Immature natural killer cell (primary cell): ENCODE measurements around the gene FRMD4A. TPM values are rescaled to one million over a fixed set of nuclear protein-coding genes. Genes with fewer than 3 reads are reported as not detected.

Source experiments
- DNase-seq, 3 donors: peaks; one replicate each; pipeline ENCODE4 v3.0.0; 2022; ENCODE audit warnings: mixed read lengths in 1 of 3
- H3K27ac Mint-ChIP-seq, 6 donors: one replicate each; pipeline ENCODE4 v1.8.0; 2020; ENCODE audit warnings: mixed read lengths in 6 of 6, mild to moderate bottlenecking in 5 of 6, inconsistent platforms in 4 of 6, moderate library complexity in 3 of 6
- H3K27me3 Mint-ChIP-seq, 3 donors: one replicate each; pipeline ENCODE4 v1.8.0; 2020 to 2021; ENCODE audit warnings: low read depth in 3 of 3, mild to moderate bottlenecking in 3 of 3, mixed read lengths in 3 of 3, moderate library complexity in 3 of 3, inconsistent platforms in 1 of 3
- H3K36me3 Mint-ChIP-seq, 3 donors: one replicate each; pipeline ENCODE4 v1.8.0; 2020; ENCODE audit warnings: mixed read lengths in 3 of 3, inconsistent platforms in 2 of 3, mild to moderate bottlenecking in 2 of 3
- H3K4me1 Mint-ChIP-seq, 2 donors: one replicate each; pipeline ENCODE4 v1.8.0; 2020; ENCODE audit warnings: inconsistent platforms in 2 of 2, mild to moderate bottlenecking in 2 of 2, mixed read lengths in 2 of 2, moderate library complexity in 1 of 2
- H3K4me3 Mint-ChIP-seq, 5 donors: one replicate each; pipeline ENCODE4 v1.8.0; 2020; ENCODE audit warnings: mild to moderate bottlenecking in 5 of 5, mixed read lengths in 5 of 5, inconsistent platforms in 3 of 5, moderate library complexity in 3 of 5
- H3K9me3 Mint-ChIP-seq, 6 donors: one replicate each; pipeline ENCODE4 v1.8.0; 2020; ENCODE audit warnings: mild to moderate bottlenecking in 6 of 6, mixed read lengths in 6 of 6, inconsistent platforms in 4 of 6, moderate library complexity in 3 of 6
- polyA plus RNA-seq, 3 donors: library from polyadenylated mRNA; unstranded; fragments of 300-500 nt; fragmentation: Illumina TruSeq; gene quantifications; one replicate each; pipeline ENCODE4 v1.2.3, GENCODE V29; 2021

Gene FRMD4A
- polyA plus RNA-seq, 3 donors from 2014 or later = 0.48 TPM; not detected in 2

DNA sequence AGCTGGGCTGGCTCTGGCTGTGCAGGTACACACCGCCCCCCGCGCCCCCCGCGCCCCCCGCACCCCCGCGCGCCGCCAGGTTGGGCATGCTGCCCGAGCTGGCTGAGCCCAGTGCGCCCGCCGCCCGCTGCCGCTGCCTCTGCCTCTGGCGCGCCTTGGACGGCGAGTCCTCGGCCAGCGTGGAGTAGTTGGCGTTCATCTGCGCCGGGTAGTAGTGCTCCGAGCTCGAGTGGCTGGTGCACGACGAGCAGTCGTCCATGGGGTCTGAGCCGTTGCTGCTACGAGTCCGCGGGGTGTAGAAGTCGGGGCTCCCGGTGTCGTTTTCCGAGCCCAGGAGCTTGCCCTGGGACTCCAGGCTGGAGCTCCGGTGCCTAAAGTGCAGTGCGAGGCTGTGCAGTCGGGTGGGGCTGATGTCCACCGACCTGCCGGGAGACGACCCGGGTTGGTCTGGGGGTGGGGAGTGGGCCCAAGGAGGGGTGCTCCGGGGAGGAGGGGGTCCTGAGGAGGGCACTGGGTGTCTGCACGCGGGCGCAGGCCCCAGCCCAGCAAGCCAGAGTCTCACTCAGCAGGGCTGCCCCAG is 673.5 kb downstream of the FRMD4A start:
- Mint-ChIP-seq H3K27ac (no peak overlapping the region), H3K4me1 (peaks cover 22 to 26% of the 10 kb centered on the region in 2 donors), H3K4me3 (no peak overlapping the region), H3K27me3 (peaks cover 3 to 9% (median 5%) of the 10 kb centered on the region in 3 donors), H3K9me3 (no peaks in the 10 kb centered on the region), H3K36me3 (peaks cover 0 to 6% (median 0%) of the 10 kb centered on the region in 3 donors)
- no peak for DNase-seq

DNA sequence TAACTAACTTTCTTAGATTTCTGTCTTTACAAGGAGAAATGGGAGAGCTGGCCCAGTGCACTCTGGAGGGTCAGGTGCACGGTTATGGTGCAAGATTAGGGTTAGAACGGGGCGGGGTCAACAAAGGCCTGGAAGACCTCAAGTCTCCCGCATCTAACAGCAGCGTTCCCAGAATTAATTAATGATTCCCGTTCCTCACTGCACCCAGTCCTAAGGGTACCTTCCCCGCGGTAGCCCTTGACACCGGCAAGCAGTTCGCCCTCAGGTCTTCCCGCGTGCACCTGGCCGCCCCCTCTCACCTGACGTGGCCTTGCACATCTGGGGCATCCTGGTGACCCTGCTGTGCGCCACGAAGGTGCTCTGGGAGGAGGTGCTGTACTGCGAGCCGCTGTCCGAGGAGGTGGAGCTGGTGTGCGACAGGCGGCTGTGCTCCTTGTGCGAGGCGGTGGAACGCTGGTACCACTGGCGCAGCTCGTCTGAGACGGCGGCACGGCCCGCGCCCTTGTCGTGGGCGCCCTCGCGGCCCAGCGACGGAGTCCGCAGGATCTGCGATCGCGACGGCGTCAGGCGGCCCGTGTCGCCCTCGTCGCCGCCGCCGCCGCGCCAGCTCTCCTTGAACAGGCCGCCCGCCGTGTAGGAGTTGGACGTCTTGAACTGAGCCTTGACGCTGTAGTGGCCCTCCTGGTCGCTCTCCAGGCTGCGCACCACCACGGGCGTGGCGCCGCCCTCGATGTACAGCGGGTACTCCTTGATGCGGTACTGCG is 674.2 kb downstream of the FRMD4A start:
- DNase-seq = no peak
- H3K4me3 Mint-ChIP-seq = no peak overlapping the region
- peaks cover 0 to 4% (median 3%) of the 10 kb centered on the region in 3 donors for H3K36me3 Mint-ChIP-seq
- H3K9me3 Mint-ChIP-seq = no peaks in the 10 kb centered on the region
- H3K27ac Mint-ChIP-seq = no peak overlapping the region
- H3K27me3 Mint-ChIP-seq = peaks cover 3 to 8% (median 5%) of the 10 kb centered on the region in 3 donors
- H3K4me1 Mint-ChIP-seq = peaks cover 22 to 26% of the 10 kb centered on the region in 2 donors

DNA sequence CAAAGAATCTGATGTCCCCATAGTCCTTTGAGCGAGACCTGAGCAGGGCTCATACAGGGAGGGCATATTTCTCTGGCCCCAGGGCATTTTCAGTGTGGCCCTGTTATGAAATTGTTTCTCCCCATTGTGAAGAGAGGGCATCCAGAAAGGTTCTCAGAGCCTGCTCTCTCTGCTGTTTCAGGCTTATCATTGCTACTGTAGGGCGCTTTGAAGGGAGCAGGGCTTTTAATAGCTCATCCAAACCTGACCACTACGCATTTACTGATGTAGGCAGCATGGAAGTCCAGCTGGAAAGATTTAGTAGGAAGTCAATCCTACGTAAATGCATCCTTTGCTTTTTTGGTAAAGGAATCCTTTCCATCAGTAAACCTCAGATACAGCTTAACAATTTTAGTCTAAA is 675.9 kb downstream of the FRMD4A start:
- Mint-ChIP-seq H3K27ac (no peak overlapping the region), H3K36me3 (peaks cover 0 to 6% (median 3%) of the 10 kb centered on the region in 3 donors)

GRCh38 chr10:13654118-13654830 is 676.5 kb downstream of the FRMD4A start:
- Mint-ChIP-seq H3K36me3 (peaks cover under 1 to 6% (median 3%) of the 10 kb centered on the region in 3 donors), H3K27me3 (no peaks in the 10 kb centered on the region), H3K4me3 (no peak overlapping the region), H3K27ac (peak overlapping the region in 2 of 6 donors; percentile 7 to 53), H3K4me1 (peaks cover 12 to 14% of the 10 kb centered on the region in 2 donors), H3K9me3 (no peaks in the 10 kb centered on the region)
- no peak for DNase-seq

More for the DNA sequence above, 675.9 kb downstream of the FRMD4A start:
- no peak for DNase-seq
- H3K9me3 Mint-ChIP-seq = no peaks in the 10 kb centered on the region
- no peak overlapping the region for H3K4me3 Mint-ChIP-seq
- peaks cover 0 to under 1% (median under 1%) of the 10 kb centered on the region in 3 donors for H3K27me3 Mint-ChIP-seq
- peaks cover 18 to 20% of the 10 kb centered on the region in 2 donors for H3K4me1 Mint-ChIP-seq

- H3K36me3 Mint-ChIP-seq = peaks cover 4 to 12% (median 9%) of the 10 kb centered on the region in 3 donors
- no peak overlapping the region for H3K27ac Mint-ChIP-seq
- H3K27me3 Mint-ChIP-seq = no peaks in the 10 kb centered on the region
- DNase-seq = no peak
- no peak overlapping the region for H3K4me3 Mint-ChIP-seq
- H3K4me1 Mint-ChIP-seq = peaks cover under 1 to 2% of the 10 kb centered on the region in 2 donors
- no peaks in the 10 kb centered on the region for H3K9me3 Mint-ChIP-seq
Observed at GRCh38 chr10:13652860-13653259, 677.9 kb downstream of the FRMD4A start.

- no peaks in the 10 kb centered on the region for H3K9me3 Mint-ChIP-seq
- H3K27me3 Mint-ChIP-seq = no peaks in the 10 kb centered on the region
- no peak for DNase-seq
- no peak overlapping the region for H3K4me3 Mint-ChIP-seq
- peaks cover 4 to 12% (median 12%) of the 10 kb centered on the region in 3 donors for H3K36me3 Mint-ChIP-seq
- H3K4me1 Mint-ChIP-seq = peaks cover 0 to 3% of the 10 kb centered on the region in 2 donors
- H3K27ac Mint-ChIP-seq = peak overlapping the region in 2 of 6 donors; percentile 54 to 58
Observed at GRCh38 chr10:13651969-13652720, 678.6 kb downstream of the FRMD4A start.

- DNase-seq = no peak
- Mint-ChIP-seq H3K9me3 (no peaks in the 10 kb centered on the region), H3K27ac (no peak overlapping the region), H3K4me1 (peaks cover 0 to 3% of the 10 kb centered on the region in 2 donors), H3K27me3 (peaks cover 0 to 2% (median 2%) of the 10 kb centered on the region in 3 donors), H3K36me3 (peaks cover 9 to 20% (median 11%) of the 10 kb centered on the region in 3 donors), H3K4me3 (no peak overlapping the region)
Observed at GRCh38 chr10:13650961-13651360, 679.8 kb downstream of the FRMD4A start.

GRCh38 chr10:13649844-13650520 is 680.7 kb downstream of the FRMD4A start:
- peaks cover 0 to 3% of the 10 kb centered on the region in 2 donors for H3K4me1 Mint-ChIP-seq
- H3K9me3 Mint-ChIP-seq = no peaks in the 10 kb centered on the region
- no peak overlapping the region for H3K27ac Mint-ChIP-seq
- peaks cover 17 to 29% (median 18%) of the 10 kb centered on the region in 3 donors for H3K36me3 Mint-ChIP-seq
- DNase-seq = no peak
- H3K4me3 Mint-ChIP-seq = no peak overlapping the region
- peaks cover 0 to 2% (median 2%) of the 10 kb centered on the region in 3 donors for H3K27me3 Mint-ChIP-seq

DNA sequence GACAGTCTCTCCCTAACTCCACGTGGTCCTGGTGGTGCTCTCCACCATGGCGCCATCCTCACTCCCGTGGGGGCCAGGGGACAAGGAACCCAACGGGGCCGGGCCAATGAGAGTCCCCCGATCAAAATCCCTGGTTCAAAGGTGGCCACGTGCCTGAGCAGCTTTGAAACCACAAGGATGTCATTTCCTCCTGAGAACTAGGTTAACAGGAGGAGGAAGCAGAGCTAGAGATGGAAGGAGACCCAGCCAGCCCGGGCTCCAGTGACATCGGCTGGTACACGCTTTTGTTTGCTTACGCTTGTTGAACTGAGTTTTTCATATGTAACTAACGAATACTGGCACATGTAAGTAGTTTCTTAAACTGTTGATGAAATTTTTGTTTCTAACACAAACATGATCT is 682.3 kb downstream of the FRMD4A start:
- Mint-ChIP-seq H3K36me3 (peaks cover 24 to 36% (median 24%) of the 10 kb centered on the region in 3 donors), H3K27ac (no peak overlapping the region), H3K4me3 (no peak overlapping the region), H3K9me3 (no peaks in the 10 kb centered on the region), H3K4me1 (peaks cover 0 to 3% of the 10 kb centered on the region in 2 donors), H3K27me3 (peaks cover 0 to 2% (median 2%) of the 10 kb centered on the region in 3 donors)
- DNase-seq = no peak

- H3K27ac Mint-ChIP-seq = no peak overlapping the region
- H3K4me1 Mint-ChIP-seq = peaks cover 0 to 3% of the 10 kb centered on the region in 2 donors
- H3K4me3 Mint-ChIP-seq = no peak overlapping the region
- no peak for DNase-seq
- H3K27me3 Mint-ChIP-seq = peaks cover 0 to 2% (median 2%) of the 10 kb centered on the region in 3 donors
- peaks cover 52 to 66% (median 53%) of the 10 kb centered on the region in 3 donors for H3K36me3 Mint-ChIP-seq
- H3K9me3 Mint-ChIP-seq = peaks cover 2 to 20% (median 16%) of the 10 kb centered on the region in 6 donors
Observed at GRCh38 chr10:13644866-13645265, 685.9 kb downstream of the FRMD4A start.

- DNase-seq = no peak
- Mint-ChIP-seq H3K27me3 (peaks cover 0 to 2% (median 2%) of the 10 kb centered on the region in 3 donors), H3K4me1 (peaks cover 0 to 2% of the 10 kb centered on the region in 2 donors), H3K9me3 (peaks cover 5 to 20% (median 16%) of the 10 kb centered on the region in 6 donors), H3K4me3 (no peak overlapping the region), H3K36me3 (peaks cover 57 to 70% (median 57%) of the 10 kb centered on the region in 3 donors), H3K27ac (no peak overlapping the region)
Observed at GRCh38 chr10:13643016-13643415, 687.7 kb downstream of the FRMD4A start.

GRCh38 chr10:13642293-13642692 is 688.4 kb downstream of the FRMD4A start:
- peaks cover 2% of the 10 kb centered on the region in 3 donors for H3K27me3 Mint-ChIP-seq
- peaks cover 59 to 72% (median 59%) of the 10 kb centered on the region in 3 donors for H3K36me3 Mint-ChIP-seq
- H3K27ac Mint-ChIP-seq = no peak overlapping the region
- peaks cover 6 to 20% (median 16%) of the 10 kb centered on the region in 6 donors for H3K9me3 Mint-ChIP-seq
- DNase-seq = no peak
- H3K4me1 Mint-ChIP-seq = no peaks in the 10 kb centered on the region
- no peak overlapping the region for H3K4me3 Mint-ChIP-seq
